Caki2 (cell line): ENCODE data around the gene CACNA1C. TPM values are rescaled to one million over a fixed set of nuclear protein-coding genes. Genes with fewer than 3 reads are reported as not detected.

Source experiments
- DNase-seq: peaks from one replicate; pipeline ENCODE4 v3.0.0-alpha.2; 2015; ENCODE audit warnings: low read depth
- in situ Hi-C: cut with HindIII; loops from 2 replicates; pipeline ENCODE4 v1.10.0; 2016; ENCODE audit warnings: low sequenced_read_pairs, low pct_unique_long_range_greater_than_20kb, mixed read lengths
- total RNA-seq: library from RNA; depleted of rRNA; stranded (reverse); fragments of >200 nt; shearing (Covaris generic); gene quantifications from 2 replicates; pipeline ENCODE4 v1.2.3, GENCODE V29; 2014; ENCODE audit warnings: low replicate concordance

CACNA1C gene
- total RNA-seq, 1 experiment from 2014 or later = 1.2 TPM

DNA sequence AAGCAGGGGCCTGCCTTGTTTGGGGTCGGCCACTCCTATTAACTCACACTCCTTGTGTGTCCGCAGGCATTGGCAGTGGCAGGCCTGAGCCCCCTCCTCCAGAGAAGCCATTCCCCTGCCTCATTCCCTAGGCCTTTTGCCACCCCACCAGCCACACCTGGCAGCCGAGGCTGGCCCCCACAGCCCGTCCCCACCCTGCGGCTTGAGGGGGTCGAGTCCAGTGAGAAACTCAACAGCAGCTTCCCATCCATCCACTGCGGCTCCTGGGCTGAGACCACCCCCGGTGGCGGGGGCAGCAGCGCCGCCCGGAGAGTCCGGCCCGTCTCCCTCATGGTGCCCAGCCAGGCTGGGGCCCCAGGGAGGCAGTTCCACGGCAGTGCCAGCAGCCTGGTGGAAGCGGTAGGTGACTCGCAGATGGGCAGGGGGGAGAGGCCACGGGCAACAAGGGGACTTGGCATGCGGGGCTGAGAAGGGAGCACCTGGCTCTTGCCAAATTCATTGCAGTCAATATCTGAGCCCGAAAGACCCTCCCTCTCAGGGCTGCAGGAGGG lies 635.7 kb downstream of the CACNA1C start:
- DNase-seq = no peak
- in situ Hi-C loops = no loop called here

DNA sequence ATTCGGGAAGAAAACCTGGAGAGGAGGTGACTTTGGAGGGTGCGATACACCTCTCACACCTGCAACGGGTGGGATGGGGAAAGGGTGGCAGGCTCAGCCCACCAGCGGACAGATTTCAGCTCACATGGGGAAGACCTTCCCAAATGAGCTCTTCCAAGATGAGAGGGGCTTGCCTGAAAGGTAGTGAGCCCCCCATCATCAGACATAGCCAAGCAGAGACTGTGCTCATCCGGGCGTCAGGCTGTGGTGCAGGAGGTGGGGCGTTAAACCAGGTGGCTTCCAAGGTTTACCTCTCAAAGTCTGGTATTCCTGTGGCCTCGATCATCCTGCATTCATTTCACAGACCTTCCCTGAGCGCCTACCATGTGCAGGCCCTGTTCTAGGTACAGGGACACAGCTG lies 636.6 kb downstream of the CACNA1C start:
- in situ Hi-C loops = no loop called here
- no peak for DNase-seq

DNA sequence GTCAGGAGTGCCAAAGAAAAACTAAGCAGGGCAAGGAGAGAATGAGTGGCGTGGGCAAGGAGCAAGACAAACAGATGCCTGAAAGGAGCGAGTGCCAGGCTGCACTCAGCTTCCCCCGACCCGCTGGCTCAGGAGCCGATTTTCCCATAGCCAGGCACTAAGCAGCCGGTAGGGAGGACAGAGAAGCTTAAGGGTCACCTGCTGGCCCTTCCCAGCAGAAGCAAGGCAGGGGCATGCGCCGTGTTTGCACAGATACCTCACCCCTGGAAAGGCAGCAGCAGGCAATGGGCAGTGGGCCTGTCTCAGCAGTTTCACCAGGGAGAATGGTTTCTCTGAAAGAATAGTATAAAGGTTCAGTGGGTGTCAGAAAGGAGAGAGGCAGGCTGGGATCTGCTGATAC lies 637.1 kb downstream of the CACNA1C start:
- no peak for DNase-seq
- in situ Hi-C loops = no loop called here

DNA sequence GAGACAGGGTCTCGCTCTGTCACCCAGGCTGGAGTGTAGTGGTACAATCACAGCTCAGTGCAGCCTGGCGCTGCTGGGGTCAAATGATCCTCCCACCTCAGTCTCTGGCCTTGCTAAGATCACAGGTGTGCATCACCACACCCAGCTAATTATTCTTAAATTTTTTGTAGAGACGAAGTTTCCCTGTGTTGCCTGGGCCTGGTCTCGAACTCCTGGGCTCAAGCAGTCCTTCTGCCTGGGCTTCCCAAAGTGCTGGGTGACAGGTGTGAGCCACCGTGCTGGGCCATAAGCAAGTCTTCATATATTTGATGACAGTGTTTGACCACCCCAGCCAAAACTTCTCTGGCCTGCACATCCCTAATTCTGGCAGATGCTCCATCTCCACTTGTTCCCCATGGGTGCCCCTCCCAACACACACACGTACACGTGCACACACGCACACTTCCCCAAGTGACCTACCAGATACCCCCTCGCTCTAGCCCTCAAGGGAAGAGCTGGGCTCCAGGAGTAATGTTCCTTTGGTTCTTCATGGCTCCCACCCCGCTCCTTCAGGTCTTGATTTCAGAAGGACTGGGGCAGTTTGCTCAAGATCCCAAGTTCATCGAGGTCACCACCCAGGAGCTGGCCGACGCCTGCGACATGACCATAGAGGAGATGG lies 637.7 kb downstream of the CACNA1C start:
- DNase-seq = no peak
- in situ Hi-C loops = no loop called here

DNA sequence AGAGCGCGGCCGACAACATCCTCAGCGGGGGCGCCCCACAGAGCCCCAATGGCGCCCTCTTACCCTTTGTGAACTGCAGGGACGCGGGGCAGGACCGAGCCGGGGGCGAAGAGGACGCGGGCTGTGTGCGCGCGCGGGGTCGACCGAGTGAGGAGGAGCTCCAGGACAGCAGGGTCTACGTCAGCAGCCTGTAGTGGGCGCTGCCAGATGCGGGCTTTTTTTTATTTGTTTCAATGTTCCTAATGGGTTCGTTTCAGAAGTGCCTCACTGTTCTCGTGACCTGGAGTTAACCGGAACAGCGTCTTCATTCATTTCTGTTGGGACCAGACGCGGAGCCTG lies 638.2 kb downstream of the CACNA1C start:
- in situ Hi-C loops = no loop called here

DNA sequence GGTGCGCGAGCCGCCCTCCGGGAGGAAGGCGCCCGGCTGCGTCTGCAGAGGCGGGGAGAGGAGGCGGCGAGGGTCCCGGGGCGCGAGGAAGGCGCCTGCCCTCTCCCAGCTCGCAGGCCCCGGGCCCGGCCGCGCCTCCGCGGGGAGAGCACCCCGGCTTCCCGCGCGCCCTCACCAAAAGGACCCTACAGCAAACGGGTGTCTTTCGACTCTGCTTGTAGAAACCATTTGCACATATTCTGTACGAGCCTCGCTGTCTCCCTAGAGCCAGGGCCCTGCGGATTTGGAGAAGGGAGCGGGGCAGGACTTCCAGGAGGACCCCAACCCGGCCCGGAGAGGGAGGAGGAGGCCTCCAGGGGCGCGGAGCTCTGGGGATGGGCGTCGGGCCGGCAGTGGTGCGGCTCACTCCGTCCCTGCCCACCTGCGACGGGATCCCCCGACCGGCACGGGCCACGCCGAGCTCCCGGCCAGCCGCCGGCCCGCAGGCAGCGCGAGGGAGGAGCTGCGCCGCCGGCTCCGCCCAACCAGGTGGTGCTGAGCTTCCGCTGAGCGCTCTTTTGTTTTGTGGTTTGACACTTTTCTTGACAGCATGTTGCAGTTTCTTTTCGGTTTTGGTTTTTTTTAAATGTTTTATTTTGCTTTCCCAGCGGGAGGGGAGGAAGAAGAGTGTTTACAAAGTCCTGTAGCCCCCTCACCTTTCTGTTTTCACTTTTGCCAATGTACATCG lies 638.7 kb downstream of the CACNA1C start:
- in situ Hi-C loops = no loop called here
- DNase-seq = no peak

More for the DNA sequence above, 638.2 kb downstream of the CACNA1C start:
- no peak for DNase-seq

DNA sequence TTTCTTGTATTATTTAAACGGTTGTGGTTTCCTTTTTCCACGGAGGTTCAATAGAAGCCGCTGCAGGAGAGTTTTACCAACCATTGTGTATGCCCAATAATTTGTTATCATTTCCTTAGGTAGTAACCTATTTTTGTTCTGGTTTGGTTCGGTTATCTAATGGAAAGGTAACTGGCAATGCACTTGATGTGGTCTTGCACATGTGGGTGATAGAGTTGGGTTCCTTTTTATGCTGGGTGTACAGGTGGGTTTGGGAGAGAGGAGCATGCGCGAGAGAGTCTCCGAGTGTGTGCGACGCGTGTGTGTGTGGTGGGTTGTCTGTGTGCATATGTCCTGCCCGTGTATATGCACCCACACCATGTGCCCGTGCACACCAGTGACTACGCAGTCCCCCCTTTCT lies 639.3 kb downstream of the CACNA1C start:
- in situ Hi-C loops = no loop called here
- DNase-seq = no peak

DNA sequence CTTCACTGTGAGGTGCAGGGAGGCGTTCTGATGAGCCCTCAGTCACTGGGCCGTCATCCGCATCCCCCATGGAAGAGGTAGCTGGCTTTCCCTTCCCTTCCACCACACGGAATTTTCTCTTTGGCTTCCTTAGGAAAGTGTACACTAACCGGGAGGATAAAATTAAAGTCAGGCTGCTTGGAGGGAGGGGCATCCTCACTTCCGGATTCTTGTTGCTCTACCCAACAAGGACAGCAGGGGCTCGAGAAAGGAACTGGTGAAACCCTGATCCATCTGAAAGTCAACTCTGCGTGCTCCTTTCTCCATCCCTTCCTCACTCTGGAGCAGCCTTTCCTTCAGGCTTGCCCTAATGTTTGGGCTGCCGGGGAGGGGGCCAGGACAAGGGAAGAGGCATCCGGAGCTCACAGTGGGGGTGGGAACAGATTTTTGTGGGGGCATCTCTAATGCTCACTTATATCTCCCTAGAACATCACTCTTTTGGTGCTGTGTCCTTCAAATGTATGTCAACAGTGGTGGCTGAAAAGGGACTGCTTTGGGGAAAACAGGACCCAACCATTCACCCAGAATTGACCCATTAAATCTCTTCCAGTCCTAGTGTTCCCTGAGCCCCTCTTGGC lies 640.6 kb downstream of the CACNA1C start:
- in situ Hi-C loops = no loop called here

DNA sequence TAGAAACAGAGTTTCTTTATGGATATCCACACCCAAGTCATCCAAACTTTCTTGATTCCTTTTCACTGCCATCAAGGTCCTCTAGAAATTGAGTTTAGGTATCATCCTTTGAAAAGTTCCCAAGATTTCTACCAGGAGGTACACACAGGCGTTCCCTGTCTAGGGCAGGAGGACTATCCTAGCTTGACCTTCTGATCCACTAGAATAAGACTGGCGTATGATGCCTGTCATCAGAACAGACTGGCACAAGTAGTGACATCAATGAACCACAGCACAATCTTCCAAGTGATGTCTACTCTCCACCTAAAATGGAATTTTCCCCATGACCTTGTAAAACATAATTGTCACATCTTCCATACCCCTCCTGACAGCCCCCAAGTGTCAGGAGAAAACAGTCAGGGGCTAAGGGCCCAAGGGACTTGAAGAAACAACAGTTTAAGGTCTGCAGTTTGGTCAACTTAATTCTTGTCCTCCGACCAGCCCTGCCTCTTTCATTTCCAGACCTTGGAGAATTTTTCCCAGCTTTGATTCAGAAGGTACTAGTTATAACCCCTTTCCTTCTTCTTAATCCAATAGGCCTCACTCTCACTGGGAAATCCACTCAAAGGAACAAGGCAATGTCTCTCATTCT lies 641.3 kb downstream of the CACNA1C start:
- no peak for DNase-seq
- in situ Hi-C loops = no loop called here

More for the DNA sequence above, 640.6 kb downstream of the CACNA1C start:
- no peak for DNase-seq

DNA sequence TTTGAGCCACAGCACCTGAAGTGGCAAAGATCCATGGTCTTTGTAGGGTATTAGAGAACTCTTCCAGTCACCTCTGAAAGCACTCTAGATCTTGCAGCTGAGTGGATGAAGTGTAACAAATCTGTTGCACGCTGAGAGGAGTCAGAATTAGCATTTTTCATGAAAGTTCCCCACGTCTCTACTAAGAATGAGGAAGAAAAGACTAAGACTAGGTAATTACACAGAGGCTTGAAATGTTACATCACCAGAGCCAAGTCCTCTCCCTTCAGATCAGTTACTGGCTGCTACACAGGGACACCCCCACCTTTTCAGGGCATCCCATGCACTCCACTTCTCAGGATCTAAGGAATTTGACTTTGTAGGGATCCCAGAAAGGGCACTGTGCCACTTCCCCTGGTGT lies 643.3 kb downstream of the CACNA1C start:
- no peak for DNase-seq
- in situ Hi-C loops = no loop called here

DNA sequence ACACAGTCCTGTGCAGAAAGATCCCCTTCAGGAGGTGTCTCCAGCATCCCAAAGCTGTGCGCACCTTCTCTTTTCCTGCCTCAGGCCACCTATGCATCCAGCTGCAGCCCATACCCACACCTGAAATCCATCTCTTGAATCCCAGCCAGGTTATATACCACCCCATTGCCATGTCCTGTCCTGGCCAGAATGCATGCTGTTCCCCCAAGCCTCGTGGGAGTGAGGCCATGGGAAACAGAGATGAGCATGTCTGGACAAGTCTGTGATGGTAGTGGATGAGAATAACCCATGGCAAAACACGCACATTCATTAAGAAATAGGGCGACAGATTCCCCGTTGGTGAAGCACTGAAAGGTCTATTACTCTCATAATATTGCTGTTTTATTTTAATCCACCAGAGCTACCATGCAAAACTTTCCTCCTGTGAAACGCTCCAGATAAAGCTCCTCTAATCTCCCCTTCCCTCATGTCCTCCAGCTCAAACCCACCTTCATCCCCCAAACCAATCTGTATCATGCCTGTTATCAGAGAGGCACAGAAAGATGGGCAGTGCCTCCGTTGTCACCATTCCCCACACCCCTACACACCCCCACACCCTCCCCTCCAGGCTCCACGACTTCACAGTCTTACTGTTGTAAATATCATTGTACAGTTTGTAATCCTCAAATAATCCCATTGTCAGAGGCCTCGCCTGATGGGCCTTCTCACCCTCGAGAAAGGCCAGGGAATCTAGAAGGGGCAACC lies 644.4 kb downstream of the CACNA1C start:
- no peak for DNase-seq
- in situ Hi-C loops = no loop called here

DNA sequence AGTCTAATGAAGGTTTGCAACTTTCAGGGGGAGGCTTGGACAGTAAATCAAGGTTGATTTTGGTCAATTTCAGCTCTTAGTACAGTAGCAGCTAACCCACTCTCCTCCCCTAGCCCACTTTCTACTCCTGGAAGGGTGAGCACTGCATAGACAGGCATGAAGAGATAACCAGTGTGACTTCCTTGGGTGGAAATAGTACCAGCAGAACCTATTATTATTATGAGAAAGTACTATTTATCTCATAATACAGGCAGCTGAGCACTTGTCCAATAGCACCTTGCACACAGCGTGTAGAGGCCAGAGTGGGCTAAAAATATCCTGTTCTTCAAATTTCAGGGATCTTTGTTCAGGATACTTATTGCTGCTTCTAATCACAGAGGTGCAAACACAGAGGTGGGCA lies 645.8 kb downstream of the CACNA1C start:
- DNase-seq = no peak
- in situ Hi-C loops = no loop called here

DNA sequence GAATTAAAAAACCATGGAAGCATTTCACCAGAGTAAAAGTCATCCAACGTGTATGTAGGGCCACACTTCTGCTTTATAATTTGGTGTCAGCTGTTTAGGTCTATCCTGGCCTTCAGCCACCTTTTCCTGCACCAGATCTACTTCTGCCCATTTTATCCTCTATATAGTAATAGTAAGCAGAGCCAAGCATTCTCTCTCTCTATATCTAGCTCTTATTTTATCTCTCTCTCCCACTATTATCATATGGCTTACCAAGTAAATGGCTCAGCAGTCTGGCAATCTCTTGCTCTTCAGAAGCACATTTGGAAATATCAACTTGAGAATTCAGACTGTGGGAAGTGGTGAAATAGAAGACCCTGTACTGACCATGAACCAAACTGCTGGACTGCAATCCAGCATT lies 657.9 kb downstream of the CACNA1C start:
- in situ Hi-C loops = no loop called here
- DNase-seq = no peak

DNA sequence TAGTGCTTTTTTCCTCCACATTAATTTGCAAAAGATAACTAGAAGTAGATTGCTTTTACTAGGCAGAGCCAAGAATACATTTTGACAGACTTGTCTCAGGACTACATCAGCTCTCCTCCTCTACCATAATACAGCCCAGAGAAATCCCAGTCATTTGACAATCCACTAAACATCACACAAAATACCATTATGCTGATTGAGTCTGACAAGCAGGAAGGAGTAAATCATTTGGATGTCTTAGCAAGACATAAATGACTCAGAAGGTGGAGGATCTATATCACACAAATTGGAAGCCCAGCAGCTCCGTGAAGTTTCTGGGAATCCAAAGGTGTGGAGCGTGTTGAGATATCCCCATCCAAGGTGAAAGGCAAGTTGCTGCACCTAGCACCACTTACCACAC lies 666.6 kb downstream of the CACNA1C start:
- in situ Hi-C loops = no loop called here
- no peak for DNase-seq

DNA sequence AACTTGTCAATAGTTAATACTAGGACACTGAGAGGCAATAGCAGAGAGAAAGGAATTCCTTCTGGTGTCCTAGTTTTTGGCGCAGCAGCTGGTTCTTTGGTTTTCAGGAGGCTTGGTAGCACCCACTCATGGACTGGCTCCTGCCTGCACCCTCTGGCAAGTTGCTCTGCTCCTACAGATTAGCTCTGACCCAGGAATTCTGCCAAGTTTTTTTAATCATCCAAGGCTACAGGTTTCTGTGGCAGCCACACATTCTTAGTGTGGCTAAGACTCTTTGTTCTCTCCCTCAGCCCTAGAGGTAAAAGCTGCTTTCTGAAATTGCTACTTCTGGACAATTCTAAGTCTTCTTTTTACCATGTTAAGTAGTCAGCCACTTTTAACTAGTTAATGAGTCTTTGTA lies 670.0 kb downstream of the CACNA1C start:
- in situ Hi-C loops = no loop called here
- DNase-seq = no peak

DNA sequence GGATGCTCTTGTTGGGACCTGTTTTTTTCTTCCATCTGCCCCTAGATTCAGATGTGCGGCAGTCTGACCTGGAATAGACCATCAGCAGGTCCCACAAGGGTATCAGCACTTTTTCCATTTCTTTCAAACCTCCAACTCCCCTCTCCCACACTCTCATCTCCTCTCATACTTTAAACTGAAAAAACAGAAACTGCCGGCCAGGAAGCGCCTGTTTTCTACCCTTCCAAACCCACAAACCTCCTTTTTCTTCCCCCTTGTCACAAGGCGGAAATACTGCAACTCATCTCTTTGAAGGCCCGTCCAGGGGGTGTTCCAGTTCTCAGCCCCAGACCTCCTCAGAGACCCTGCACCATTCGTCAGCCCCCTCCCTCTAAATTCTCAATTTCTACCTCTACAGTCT lies 679.5 kb downstream of the CACNA1C start:
- in situ Hi-C loops = no loop called here
- DNase-seq = no peak

DNA sequence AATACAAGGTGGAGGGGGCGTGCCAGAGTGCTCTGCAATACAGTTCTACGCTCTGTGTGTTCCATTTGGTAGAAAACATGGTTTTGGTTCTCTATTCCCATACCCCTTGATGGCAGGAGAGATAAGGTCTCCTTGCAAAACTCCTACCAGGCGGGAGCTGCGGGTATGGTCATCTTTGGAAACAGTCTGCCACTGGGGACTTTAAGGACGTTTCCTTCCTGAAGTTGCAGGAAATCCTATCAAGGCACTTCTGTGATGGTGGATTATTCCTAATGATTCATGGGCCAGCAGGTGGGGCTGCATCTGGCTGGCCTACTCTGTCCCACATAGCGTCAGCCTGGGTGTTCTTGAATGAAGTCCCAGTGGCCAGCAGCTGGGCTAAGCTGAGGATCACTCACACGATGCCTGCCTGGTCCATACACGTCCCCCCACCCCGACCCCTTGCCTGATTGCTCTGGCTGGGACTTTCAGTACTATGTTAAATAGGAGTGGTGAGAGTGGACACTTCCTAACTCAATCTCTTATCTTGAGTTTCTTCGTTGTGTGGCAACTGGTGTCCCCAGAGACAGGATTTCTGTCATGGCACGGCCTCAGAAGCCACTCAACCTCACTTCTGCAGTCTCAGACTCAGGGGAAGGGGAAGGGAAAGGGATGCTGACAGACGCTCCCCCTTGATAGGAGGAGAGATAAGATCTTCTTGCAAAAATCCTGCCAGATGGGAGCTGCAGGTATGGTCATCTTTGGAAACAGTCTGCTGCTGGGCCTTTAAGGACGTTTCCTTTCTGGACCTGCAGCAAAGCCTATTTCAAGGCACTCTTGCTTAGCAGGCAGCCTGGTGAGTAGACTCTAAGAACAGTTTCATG lies 680.9 kb downstream of the CACNA1C start:
- in situ Hi-C loops = no loop called here
- no peak for DNase-seq

DNA sequence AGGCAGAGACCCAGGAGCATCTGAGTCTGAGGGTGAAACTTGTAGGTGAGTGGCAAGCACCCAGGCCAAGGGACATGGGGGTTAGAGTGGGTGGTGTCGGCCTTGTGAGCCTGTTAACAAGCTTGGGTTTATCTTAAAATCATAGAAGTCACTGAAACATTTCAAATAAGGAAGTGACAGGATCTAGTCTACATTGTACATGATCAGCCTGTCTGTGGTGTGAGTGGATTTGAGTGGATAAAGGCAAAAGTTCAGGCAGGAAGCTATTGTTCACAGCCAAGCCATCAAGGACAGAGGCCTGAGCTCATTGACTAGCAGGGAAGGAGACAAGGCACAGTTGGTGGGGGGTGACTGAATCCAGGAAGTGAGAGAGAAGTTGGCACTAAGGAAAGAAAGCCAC lies 682.6 kb downstream of the CACNA1C start:
- no peak for DNase-seq
- in situ Hi-C loops = no loop called here
